ENCODE measurements around the gene DPP7.

The DPP7 gene

DNA sequence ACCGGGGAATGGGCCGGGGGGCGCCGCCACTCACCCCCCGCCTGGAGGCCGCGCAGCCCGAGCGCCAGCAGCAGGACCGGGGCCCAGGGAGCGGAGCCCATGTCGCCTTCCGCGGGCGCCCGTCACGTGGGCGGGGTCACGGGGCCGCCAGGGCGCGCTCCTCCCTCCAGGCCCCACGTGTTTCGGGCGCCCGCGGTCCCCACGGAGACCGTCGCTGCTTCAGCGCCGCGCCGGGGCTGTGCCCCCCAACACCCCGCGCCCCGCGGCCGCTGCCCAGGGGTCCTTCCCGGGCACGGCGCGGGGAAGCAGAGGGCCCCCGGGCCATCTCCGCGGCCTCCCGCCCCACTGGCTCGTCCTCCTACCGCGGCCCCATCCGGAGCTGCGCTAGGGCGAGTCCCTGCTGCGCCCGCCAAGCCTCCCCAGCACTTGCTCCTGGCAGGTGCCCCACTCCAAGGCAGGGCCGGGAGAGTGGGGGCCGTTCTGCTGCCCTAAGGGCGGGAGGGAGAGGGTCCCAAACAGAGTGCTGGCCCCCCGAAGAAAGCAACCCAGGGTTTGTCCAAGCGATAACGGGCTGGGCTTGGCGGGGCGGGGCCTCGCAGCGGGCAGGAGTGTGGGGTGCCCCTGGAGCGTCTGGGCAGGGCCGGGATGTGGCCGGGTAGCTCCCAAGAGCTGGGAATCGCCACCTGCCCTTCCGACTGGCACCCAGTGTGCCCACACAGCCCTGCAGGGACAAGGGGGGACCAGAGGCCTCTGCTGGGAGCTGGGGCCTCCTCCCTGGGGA lies at the start of gene DPP7:
TSS of gene DPP7 (minus strand) at position 121 of the 781 bp plus-strand sequence. CDS start at position 101, 20 bp downstream.
- peak; percentile 85 for DNase-seq

DNA sequence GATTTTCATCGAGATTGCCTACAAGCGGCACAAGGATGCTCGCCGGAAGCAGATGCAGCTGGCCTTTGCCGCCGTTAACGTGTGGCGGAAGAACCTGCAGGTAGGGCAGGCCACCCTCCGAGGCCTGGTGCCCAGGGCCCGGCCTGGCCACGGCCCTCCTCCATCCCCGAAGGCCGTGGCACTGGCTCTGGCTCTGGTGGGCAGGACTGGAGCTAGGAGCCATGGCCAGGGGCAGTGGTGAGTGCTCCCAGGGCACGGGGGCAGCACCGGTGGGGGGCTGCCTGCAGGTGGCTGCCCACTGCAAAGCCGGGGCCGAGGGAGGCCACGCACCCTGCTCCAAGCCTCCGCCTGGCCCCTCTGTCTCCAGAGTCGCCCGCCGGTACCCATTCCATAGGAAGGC lies 49.3 kb upstream of the DPP7 start:
- DNase-seq = no peak

DNA sequence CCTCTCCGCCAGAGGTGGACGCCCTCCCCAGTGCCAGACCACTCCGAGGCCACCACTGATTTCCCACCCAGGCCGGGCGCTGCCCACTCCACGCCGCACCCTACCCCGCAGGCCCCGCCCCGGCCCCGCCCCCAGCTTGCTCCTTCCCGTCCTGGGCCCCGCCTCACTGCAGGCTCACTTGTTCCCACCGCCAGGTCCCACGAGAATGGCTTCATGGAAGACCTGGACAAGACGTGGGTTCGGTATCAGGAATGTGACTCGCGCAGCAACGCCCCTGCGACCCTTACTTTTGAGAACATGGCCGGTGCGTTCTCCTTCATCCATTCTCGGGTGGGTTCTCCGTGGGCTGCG lies 48.8 kb upstream of the DPP7 start:
- DNase-seq = no peak

DNA sequence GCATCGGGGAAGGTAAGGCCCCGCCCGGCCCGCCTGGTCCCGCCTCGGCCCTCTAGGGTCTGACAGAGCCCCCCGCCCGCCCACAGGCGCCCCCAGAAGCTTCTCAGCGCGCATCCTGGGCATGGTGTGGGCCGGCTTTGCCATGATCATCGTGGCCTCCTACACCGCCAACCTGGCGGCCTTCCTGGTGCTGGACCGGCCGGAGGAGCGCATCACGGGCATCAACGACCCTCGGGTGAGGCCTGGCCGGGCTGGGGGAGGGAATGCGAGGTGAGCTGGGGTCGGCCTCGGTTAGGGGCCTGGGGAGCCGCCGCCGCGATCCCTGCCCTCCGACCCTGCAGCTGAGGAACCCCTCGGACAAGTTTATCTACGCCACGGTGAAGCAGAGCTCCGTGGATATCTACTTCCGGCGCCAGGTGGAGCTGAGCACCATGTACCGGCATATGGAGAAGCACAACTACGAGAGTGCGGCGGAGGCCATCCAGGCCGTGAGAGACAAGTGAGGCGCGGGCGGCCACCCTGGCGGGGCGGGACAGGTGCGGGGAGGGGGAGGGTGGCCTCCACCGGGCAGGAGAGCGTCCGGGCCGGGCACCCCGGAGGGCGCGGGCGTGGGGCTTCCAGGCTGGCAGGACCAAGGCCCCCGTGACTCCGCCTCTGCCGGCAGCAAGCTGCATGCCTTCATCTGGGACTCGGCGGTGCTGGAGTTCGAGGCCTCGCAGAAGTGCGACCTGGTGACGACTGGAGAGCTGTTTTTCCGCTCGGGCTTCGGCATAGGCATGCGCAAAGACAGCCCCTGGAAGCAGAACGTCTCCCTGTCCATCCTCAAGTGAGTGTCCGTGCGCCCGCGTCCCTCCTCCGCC lies 48.2 kb upstream of the DPP7 start:
- DNase-seq = peak; percentile 55

DNA sequence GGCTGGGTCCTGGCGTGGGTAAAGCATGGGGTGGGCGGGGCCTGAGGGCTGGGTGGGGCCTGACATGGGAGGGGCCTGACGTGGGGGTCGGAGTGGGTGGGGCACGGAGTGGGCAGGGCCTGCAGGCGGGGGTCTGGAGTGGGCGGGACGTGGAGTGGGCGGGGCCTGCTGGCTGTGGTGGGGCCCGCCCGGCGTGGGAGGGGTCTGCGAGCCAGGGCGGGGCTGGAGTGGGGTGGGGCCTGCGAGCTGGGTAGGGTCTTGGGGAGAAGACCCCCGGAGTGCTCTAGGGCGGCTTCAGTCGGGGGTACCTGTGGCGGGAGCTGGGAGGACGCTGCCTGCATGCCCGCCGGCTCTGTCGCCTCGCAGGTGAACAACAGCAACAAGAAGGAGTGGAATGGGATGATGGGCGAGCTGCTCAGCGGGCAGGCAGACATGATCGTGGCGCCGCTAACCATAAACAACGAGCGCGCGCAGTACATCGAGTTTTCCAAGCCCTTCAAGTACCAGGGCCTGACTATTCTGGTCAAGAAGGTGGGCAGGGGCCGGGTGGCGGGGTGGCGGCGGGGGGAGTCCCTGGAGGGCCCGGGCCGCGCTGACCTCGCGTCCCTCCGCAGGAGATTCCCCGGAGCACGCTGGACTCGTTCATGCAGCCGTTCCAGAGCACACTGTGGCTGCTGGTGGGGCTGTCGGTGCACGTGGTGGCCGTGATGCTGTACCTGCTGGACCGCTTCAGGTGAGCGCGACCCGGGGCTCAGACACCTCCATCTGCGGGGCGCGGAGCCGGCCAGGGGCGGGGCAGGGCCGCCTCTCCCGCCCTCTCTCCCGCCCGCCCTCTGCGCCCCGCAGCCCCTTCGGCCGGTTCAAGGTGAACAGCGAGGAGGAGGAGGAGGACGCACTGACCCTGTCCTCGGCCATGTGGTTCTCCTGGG lies 47.3 kb upstream of the DPP7 start:
- DNase-seq = peak; percentile 46

DNA sequence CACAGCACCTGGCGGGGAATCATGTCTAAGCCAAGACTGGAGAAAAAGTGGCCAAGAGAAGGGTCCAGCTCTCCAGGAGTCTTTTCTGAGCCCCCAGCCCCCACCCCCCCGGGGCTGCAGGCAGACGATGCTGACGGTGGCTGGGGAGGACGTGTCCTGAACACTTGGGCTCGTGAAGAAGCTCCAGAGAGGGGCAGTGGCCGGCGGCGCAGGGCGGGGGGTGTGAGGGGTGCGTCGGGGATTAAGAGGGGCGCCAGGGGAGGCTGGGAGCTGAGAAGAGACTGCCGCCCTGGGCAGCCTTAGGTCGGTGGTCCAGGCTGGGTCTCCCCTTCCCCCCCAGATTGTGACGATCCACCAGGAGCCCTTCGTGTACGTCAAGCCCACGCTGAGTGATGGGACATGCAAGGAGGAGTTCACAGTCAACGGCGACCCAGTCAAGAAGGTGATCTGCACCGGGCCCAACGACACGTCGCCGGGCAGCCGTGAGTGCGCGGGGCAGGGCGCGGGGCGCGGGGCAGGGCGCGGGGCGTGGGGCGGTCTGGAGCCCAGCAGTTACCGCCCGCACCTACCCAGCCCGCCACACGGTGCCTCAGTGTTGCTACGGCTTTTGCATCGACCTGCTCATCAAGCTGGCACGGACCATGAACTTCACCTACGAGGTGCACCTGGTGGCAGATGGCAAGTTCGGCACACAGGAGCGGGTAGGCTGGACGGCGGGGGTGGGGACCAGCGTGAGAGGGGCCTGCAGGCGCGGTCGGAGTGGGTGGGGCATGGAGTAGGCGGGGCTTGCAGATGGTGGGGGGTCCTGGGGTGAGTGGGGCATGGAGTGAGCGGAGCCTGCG lies 46.4 kb upstream of the DPP7 start:
- DNase-seq = no peak

DNA sequence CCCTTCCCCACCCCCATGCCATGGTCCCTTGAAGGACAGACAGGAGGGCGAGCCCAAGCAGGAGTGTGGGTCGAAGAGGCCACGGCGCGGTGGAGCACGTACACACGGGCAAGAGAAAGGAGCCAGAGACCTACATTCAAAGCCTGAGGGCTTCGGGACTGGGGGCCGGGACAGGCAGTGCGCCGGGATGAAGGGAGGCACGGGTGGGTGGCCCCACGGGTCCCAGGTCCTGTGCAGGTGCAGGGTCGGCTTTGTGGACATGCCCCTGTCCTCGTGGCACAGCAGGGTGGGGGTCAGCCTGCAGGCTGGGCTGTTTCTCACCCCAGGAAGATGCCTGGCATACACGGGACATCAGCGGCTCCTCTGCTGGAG lies 45.5 kb upstream of the DPP7 start:
- no peak for DNase-seq

DNA sequence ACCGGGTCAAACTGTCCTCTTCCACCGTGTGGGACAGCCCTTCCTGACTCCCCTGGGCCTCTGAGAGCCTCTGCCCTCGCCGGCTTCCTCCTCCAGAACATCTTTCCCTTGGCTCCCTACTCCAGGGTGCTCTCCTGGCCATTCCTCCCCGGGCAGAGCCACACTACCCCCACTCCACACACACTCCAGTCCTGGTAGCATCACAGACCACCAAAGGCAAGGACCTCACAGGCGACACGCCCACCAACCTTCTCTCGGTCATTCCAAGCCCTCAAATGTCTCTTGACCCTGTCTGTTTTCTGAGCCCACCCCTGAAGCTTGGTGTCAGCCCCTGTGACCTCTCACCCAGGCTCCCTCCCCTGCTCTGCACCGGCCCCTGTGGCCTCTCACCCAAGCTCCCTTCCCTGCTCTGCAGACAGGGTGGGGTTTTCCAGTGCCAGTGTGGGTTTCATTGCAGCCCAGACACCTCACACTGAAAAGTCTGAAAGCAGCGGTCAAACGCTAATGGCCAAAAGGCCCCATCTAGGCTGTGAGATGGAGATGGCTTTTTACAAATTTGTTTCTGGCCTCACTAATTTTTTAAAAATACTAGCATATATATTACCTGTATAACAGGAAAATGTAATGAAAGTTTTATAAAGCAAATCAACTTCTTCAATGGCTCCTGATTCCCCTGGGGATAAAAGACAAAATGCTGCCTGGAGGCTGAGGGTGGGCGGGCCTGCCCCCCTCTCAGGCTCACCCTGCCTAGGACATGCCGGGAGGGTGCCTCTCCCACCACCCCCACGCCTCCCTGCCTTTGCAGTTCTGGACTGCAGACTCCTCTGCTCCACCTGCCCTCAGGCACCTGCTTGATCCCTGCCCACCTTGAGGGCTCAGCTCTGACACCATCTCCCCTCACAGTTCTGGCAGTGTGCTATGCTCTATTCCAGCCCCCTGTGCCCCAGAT lies 44.8 kb upstream of the DPP7 start:
- no peak for DNase-seq

DNA sequence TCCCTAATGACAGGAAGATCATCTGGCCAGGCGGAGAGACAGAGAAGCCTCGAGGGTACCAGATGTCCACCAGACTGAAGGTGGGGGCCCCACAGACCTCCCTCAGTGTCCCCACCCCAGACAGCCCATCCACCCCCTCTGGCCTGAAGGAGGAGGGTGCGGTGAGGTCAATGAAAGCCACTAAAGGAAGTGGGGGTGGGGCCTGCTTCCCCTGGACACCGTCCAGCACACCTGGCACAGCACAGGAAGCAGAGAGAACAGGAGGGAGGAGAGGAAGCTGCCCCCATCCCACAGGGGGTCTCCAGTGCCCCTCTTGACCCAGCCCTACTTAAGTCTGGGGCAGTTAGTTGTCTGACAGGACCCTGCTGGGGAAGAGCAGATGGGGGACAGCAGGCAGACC lies 44.1 kb upstream of the DPP7 start:
- DNase-seq = no peak

DNA sequence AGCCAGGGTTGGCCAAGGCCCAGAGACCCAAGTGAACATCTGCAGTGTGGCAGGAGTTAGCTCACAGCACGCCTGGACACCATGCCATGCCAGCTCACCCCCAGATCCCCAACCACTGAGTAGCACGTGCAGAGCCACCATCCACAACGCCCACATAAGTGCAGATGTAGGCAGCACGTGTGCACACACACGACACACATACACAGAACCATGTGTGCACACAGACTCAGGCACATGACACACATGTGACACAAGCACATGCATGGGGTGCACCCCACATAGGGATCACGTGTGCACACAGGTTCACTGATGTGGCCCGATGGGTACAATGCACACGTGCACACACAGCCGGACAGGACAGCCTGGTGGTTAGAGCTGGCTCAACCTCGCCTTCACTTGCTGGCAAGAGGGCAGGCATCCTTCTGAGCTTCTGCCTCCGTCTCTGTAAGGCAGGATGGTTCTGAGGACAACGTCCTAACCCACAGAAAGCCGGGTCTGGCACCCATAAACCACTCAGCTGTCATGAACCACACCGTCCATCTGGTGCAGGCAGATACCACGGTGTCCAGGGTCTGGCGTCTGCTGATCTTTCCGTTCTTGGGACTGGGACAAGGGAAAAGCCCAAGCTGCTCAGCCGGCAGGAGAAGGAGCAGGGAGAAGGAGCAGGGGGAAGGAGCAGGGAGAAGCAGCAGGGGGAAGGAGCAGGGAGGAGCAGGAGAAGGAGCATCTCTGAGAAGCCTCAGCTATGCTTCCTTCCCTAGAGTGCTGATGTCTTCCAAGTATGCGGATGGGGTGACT lies 43.3 kb upstream of the DPP7 start:
- no peak for DNase-seq

DNA sequence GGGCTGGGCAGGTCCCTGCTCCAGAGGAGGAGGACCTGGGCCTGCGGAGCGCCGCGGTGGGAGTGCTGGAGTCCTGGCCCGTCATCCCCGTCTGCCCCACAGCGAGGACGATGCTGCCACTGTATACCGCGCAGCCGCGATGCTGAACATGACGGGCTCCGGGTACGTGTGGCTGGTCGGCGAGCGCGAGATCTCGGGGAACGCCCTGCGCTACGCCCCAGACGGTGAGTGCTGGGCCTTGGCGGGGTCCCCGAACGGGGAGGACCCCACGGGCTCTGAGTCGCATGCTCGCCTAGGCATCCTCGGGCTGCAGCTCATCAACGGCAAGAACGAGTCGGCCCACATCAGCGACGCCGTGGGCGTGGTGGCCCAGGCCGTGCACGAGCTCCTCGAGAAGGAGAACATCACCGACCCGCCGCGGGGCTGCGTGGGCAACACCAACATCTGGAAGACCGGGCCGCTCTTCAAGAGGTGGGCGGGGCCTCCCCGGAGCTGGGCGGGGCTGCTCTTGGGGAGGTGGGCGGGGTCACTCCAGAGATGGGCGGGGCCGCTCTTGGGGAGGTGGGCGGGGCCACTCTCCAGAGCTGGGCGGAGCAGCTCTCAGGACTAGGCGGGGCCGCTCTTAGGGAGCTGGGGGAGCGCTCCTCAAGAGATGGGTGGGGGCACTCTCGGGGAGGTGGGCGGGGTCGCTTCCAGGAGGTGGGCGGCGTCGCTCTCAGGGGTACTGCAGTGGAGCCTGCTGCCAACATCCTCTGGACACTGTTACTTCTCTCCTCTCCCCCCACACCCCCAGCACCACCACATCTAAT lies 42.2 kb upstream of the DPP7 start:
- DNase-seq = peak; percentile 89

DNA sequence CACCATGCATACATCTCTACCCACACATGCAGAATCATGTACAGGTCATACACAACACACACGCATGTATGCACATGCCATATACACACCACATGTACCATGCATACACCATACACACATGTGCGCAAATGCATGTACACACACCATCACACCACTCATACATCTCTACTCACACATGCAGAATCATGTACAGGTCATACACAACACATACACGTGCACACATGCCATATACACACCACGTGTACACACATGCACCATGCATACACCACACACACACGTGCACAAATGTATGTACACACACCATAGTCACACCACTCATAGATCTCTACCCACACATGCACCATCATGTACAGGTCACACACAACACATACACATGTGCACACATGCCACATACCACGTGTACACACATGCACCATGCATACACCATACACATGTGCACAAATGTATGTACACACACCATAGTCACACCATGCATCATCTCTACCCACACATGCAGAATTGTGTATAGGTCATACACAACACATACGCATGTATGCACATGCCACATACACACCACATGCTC lies 38.4 kb upstream of the DPP7 start:
- DNase-seq = no peak

DNA sequence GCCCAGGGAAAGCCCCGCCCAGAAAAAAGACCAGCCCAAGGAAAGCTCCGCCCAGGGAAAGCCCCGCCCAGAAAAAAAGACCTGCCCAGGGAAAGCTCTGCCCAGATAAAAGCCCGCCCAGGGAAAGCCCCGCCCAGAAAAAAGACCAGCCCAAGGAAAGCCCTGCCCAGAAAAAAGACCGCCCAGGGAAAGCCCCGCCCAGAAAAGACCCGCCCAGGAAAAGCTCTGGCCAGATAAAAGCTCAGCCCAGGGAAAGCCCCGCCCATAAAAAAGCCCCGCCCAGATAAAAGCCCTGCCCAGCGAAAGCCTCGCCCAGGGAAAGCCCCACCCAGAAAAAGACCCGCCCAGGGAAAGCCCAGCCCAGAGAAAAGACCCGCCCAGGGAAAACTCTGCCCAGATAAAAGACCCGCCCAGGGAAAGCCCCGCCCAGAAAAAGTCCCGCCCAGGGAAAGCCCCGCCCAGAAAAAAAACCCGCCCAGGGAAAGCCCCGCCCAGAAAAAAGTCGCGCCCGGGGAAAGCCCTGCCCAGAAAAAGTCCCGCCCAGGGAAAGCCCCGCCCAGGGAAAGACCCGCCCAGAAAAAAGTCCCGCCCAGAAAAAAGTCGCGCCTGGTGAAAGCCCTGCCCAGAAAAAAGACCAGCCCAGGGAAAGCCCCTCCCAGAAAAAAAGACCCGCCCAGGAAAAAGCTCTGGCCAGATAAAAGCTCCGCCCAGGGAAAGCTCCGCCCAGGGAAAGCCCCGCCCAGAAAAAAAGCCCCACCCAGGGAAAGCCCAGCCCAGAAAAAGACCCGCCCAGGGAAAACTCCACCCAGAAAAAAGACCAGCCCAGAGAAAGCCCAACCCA lies 36.3 kb upstream of the DPP7 start:
- DNase-seq = peak; percentile 85

DNA sequence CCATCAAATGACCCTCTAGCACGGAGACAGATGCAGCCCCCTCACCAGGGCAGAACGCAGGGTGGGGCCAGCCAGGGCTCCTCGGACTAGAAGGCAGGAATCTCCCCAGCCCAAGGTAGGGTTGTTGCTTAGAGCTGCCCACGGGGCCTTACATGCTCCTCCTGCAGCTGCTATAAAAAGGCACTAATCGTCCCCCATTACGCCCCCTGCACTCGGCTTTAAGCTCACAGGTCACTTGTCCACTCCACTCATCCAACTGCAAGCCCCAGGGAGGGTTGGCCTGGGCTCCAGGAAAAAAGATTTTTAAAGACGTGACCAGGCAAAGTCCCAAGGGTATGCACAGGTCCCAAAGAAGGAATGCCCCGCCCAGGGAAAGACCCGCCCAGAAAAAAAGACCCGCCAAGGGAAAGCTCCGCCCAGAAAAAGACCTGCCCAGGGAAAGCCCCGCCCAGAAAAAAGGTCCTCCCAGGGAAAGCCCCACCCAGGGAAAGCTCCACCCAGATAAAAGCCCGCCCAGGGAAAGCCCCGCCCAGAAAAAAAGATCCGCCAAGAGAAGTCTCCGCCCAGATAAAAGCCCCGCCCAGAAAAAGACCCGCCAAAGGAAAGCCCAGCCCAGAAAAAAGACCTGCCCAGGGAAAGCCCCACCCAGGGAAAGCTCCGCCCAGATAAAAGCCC lies 35.5 kb upstream of the DPP7 start:
- DNase-seq = peak; percentile 80

DNA sequence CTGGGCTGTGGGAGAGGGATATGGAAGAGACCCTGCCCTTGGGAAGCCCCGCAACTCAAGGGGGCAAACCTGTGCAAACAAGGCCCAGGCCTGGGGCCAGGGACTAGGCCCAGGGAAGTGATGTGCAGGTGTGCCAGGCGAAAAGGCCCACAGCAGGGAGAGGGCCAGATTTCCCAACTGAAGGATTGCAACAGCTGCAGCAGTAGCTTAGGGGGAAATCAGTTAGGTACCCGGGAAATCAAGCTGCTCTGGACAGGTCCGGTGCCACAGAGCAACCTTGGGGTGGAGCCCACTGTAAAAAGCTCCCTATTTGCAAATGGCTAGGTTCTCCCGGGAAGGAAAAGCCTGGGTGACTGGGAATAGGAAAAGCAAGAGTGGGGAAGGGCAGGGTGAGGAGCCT lies 34.8 kb upstream of the DPP7 start:
- no peak for DNase-seq

DNA sequence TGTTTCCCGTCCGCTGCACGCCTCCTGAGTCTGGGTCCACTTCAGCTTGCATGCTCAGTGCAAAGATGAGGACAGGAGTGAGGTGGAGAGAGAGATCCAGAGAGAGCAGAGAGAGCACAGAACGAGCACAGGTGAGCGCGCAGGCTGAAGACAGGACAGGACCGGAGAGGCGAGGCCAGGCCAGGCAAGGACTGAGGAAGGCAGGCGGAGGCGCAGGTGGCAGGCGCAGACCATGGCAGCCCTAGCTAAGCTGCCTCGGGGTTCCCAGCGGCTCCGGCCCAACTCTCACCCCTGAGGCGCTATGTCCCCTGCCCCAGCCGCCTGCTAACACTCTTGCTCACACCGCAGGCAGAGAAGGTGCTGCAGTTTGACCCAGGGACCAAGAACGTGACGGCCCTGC lies 34.1 kb upstream of the DPP7 start:
- no peak for DNase-seq

DNA sequence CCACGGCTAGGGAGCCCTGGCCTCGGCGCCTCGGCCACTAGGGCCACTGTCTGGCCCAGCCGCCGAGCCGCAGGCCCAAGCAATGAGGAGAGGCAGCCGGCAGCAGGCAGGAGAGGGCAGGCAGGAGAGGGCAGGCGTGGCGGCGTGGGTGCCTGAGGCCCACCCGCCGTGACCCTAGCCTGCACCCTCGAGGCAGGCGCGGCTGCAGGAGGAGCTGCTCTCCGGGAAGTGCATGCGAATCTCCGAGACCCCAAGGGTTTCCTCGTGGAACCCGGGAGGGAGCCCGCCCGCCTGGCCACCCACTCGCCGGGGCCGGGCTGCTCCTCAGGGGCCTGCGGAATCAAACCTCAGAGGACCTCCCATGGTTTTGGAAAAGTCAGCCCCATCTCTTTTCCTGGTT lies 33.7 kb upstream of the DPP7 start:
- no peak for DNase-seq

DNA sequence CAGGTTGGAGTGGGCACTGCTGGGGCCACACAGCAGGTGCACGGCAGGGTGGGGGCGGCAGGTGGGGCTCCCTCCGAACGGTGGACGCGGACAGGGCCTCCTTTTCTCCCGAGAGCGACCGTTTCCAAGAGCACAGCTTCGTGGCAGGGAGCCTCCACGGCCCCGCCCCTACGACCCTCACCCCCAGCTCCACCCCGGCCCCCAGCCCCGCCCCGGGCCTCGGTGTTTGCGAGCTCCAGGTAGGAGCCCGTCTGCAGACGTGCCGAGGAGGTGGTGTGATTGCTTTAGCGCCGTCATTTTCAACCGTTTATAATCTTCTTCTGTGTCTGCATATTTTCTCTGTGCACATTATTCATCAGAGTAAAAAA lies 33.2 kb upstream of the DPP7 start:
- no peak for DNase-seq

Data from hematopoietic multipotent progenitor cell treated with erythropoietin and hydrocortisone succinate and interleukin-3 and kit ligand, for 6 days (in vitro differentiated cells).